Osteoblast (primary cell): ENCODE measurements around the gene FBXO17. TPM values are rescaled to one million over a fixed set of nuclear protein-coding genes. Genes with fewer than 3 reads are reported as not detected.
A peak's percentile ranks its signal among the peaks of the same experiment; 100 is the strongest.
"Not testable (repeated sequence)": the region's sequence is repeated elsewhere in the genome, so short reads cannot be mapped to it uniquely, and the experiment has no call there.

Experiments used
- DNase-seq: peaks from one replicate; pipeline ENCODE4 v3.0.0; 2011; ENCODE audit warnings: low spot score, mixed read lengths; ENCODE audit not compliant: insufficient read length; ENCODE audit errors: missing footprints
- H2AFZ ChIP-seq: 2 replicates; pipeline ENCODE4 v1.6.0; 2011; ENCODE audit warnings: mild to moderate bottlenecking, low read length
- H3K27ac ChIP-seq: 2 replicates; pipeline ENCODE4 v1.5.1; 2011; ENCODE audit warnings: mild to moderate bottlenecking, low read depth, low read length, moderate library complexity
- H3K27me3 ChIP-seq: 2 replicates; pipeline ENCODE4 v1.6.0; 2012; ENCODE audit warnings: mild to moderate bottlenecking, control low read depth, inconsistent platforms, low read length, moderate library complexity; ENCODE audit not compliant: insufficient read depth
- H3K36me3 ChIP-seq: 2 replicates; pipeline ENCODE4 v1.5.1; 2011; ENCODE audit warnings: mild to moderate bottlenecking, low read length, control low read depth, moderate library complexity; ENCODE audit not compliant: insufficient read depth
- H3K4me1 ChIP-seq: 2 replicates; pipeline ENCODE4 v1.5.1; 2011; ENCODE audit warnings: mild to moderate bottlenecking, low read length, control low read depth, moderate library complexity; ENCODE audit not compliant: insufficient read depth
- H3K4me2 ChIP-seq: 2 replicates; pipeline ENCODE4 v1.6.0; 2011; ENCODE audit warnings: mild to moderate bottlenecking, low read length; ENCODE audit not compliant: insufficient read depth
- H3K4me3 ChIP-seq: fragments of 200-600 bp; sonication (generic); 3 replicates; pipeline ENCODE4 v1.5.1; 2012; ENCODE audit warnings: mild to moderate bottlenecking, low read length, inconsistent platforms; ENCODE audit not compliant: insufficient read depth
- H3K79me2 ChIP-seq: 2 replicates; pipeline ENCODE4 v1.6.0; 2012; ENCODE audit warnings: mild to moderate bottlenecking, low read length, control low read depth, inconsistent platforms; ENCODE audit not compliant: insufficient read depth
- H3K9me3 ChIP-seq: 2 replicates; pipeline ENCODE4 v1.5.1; 2011; ENCODE audit warnings: low read depth, low read length, control low read depth
- H4K20me1 ChIP-seq: 2 replicates; pipeline ENCODE4 v1.6.0; 2012; ENCODE audit warnings: mild to moderate bottlenecking, low read length, control low read depth; ENCODE audit not compliant: insufficient read depth
- total RNA-seq: library from RNA; depleted of rRNA; stranded (reverse); fragments of >200 nt; gene quantifications from 2 replicates; pipeline ENCODE4 v1.2.3, GENCODE V29; 2012
- TF ChIP-seq, protein P1 (sequence below): IDR thresholded peaks from 2 replicates; pipeline ENCODE4 v1.5.1; 2011; ENCODE audit warnings: mild to moderate bottlenecking, low read depth, low read length, moderate library complexity; ENCODE audit errors: extremely low read depth

The FBXO17 gene
- total RNA-seq, 1 donor: 40.9 TPM

DNA sequence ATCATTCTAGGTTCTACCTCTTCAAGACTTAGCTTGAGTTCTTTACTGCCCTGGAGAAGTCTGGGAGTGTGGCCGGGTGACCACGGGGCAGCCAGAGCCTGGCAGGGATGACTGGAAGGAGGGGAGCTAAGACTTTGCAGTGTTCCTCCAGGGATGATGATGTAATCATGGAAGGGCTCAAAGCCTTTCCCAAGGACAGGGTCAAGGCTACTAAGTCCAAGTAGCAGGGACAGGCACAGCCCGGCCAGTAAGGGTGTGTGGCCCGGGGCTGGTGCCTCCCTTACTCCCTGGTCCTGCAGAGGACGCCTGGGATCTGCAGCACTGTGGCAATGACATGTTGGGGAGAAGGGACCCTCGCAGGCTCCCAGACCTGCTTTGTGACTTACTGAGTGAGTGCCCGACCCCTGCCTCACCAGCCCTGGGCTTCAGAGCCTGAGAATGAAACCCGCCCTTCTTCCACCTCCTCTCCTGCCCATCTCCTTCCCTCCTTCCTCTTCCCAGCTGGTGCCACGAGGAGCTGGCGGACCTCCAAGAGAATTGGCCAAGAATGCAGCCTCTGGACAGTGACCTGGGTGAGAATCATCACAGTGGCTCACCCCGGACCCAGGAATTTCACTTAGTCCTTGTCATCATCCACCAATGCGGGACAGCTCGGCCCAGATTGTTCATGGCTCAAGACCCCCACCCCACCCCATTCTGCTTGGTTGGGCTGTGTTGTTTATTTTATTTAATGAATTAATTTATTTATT, 15.6 kb upstream of the FBXO17 start:
- no peak overlapping the region for H3K4me3 ChIP-seq
- peak; percentile 63 for DNase-seq
- H3K4me1 ChIP-seq: peaks cover 21% of the 10 kb centered on the region

DNA sequence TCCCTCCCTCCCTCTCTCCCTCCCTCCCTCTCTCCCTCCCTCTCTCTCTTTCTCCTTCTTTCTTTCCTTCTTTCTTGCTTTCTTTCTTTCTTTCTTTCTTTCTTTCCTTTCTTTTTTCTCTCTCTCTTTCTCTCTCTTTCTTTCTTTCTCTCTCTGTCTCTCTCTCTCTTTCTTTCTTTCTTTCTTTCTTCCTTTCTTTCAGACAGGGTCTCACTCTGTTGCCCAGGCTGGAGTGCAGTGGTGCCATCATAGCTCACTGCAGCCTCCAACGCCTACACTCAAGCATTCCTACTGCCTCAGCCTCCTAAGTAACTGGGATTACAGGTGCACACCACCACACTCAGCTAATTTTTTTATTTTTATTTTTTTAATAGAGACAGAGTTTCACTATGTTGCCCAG, 14.1 kb upstream of the FBXO17 start:
- H3K36me3 ChIP-seq, H3K79me2 ChIP-seq, H2AFZ ChIP-seq, H3K4me2 ChIP-seq, DNase-seq, H3K27me3 ChIP-seq, H3K27ac ChIP-seq, H3K4me3 ChIP-seq, H3K9me3 ChIP-seq, H4K20me1 ChIP-seq: not testable (repeated sequence)
- H3K4me1 ChIP-seq: peaks cover 21% of the 10 kb centered on the region

More for the DNA sequence above, 15.6 kb upstream of the FBXO17 start:
- H3K27ac ChIP-seq: no peak overlapping the region
- no peak overlapping the region for H2AFZ ChIP-seq
- H4K20me1 ChIP-seq: no peaks in the 10 kb centered on the region
- no peaks in the 10 kb centered on the region for H3K36me3 ChIP-seq
- H3K9me3 ChIP-seq: no peaks in the 10 kb centered on the region
- no peaks in the 10 kb centered on the region for H3K79me2 ChIP-seq
- TF ChIP-seq, protein P1, sequence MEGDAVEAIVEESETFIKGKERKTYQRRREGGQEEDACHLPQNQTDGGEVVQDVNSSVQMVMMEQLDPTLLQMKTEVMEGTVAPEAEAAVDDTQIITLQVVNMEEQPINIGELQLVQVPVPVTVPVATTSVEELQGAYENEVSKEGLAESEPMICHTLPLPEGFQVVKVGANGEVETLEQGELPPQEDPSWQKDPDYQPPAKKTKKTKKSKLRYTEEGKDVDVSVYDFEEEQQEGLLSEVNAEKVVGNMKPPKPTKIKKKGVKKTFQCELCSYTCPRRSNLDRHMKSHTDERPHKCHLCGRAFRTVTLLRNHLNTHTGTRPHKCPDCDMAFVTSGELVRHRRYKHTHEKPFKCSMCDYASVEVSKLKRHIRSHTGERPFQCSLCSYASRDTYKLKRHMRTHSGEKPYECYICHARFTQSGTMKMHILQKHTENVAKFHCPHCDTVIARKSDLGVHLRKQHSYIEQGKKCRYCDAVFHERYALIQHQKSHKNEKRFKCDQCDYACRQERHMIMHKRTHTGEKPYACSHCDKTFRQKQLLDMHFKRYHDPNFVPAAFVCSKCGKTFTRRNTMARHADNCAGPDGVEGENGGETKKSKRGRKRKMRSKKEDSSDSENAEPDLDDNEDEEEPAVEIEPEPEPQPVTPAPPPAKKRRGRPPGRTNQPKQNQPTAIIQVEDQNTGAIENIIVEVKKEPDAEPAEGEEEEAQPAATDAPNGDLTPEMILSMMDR: no peak
- H3K4me2 ChIP-seq: no peak overlapping the region
- no peaks in the 10 kb centered on the region for H3K27me3 ChIP-seq

DNA sequence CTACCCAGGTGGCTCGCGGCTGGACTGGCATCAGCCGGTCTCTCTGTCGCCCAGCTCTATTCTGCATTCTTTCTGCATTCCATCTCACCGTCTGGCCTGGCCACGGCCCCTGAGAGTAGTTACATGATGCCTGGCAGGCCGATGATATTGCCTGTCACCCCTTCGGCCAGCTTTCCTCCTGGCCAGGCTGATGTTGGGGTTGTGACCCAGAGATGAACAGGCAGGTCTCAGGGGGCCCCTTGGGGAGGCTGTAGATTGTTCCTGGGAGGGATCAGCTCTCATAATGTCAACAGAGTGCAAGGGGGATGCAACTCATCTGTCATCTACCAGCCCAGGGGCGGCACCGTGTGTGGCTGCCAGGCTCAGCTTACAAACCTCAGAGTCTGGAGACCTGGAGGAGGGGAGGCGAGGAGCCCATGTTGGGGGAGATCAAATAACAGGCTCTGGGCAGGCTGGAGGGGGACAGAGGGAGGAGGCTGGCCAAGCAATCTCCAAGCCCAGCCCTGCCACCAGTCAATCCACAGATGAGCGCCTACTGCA, 13.6 kb upstream of the FBXO17 start:
- Histone ChIP-seq H3K9me3 (no peaks in the 10 kb centered on the region), H3K27ac (no peak overlapping the region), H2AFZ (peak overlapping the region; percentile 66), H3K79me2 (no peaks in the 10 kb centered on the region), H3K4me1 (peaks cover 21% of the 10 kb centered on the region), H3K4me2 (no peak overlapping the region), H3K27me3 (no peaks in the 10 kb centered on the region), H4K20me1 (no peaks in the 10 kb centered on the region), H3K36me3 (no peaks in the 10 kb centered on the region), H3K4me3 (no peak overlapping the region)
- TF ChIP-seq, protein P1: no peak
- peak; percentile 44 for DNase-seq

DNA sequence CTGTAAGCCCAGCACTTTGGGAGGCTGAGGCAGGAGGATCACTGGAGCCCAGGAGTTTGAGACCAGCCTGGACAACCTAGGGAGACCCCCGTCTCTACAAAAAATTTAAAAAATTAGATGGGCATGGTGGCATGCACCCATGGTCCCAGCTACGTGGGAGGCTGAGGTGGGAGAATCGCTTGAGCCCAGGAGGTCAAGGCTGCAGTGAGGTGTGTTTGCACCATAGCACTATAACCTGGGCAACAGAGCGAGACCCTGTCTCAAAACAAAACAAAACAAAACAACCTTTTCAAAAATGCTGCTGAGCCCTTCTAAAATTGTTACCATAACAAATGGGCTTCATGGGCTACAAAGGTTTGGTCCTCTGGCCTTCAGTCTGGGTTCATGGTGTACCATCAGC, 13.1 kb upstream of the FBXO17 start:
- not testable (repeated sequence) for H3K27ac ChIP-seq, H4K20me1 ChIP-seq, H3K4me2 ChIP-seq, H3K4me3 ChIP-seq, DNase-seq, H3K79me2 ChIP-seq, H3K9me3 ChIP-seq, H3K36me3 ChIP-seq, H3K27me3 ChIP-seq
- Histone ChIP-seq H3K4me1 (peaks cover 21% of the 10 kb centered on the region), H2AFZ (peak overlapping the region; percentile 66)

DNA sequence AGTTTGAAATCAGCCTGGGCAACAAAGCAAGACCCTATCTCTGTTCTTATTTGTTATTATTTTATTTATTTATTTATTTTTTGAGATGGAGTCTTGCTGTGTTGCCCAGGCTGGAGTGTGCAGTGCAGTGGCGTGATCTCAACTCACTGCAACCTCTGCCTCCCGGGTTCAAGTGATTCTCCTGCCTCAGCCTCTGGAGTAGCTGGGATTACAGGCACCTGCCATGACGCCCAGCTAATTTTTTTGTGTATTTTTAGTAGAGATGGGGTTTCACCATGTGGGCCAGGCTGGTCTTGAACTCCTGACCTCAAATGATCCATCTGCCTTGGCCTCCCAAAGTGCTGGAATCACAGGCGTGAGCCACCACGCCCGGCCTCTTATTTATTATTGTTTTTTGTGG, 12.2 kb upstream of the FBXO17 start:
- not testable (repeated sequence) for H2AFZ ChIP-seq, H4K20me1 ChIP-seq, H3K9me3 ChIP-seq, H3K4me2 ChIP-seq, H3K36me3 ChIP-seq, H3K4me3 ChIP-seq, H3K27ac ChIP-seq, H3K79me2 ChIP-seq, H3K27me3 ChIP-seq, DNase-seq
- H3K4me1 ChIP-seq: peaks cover 13% of the 10 kb centered on the region
